ENCODE results near the gene BNIP2.

DNA sequence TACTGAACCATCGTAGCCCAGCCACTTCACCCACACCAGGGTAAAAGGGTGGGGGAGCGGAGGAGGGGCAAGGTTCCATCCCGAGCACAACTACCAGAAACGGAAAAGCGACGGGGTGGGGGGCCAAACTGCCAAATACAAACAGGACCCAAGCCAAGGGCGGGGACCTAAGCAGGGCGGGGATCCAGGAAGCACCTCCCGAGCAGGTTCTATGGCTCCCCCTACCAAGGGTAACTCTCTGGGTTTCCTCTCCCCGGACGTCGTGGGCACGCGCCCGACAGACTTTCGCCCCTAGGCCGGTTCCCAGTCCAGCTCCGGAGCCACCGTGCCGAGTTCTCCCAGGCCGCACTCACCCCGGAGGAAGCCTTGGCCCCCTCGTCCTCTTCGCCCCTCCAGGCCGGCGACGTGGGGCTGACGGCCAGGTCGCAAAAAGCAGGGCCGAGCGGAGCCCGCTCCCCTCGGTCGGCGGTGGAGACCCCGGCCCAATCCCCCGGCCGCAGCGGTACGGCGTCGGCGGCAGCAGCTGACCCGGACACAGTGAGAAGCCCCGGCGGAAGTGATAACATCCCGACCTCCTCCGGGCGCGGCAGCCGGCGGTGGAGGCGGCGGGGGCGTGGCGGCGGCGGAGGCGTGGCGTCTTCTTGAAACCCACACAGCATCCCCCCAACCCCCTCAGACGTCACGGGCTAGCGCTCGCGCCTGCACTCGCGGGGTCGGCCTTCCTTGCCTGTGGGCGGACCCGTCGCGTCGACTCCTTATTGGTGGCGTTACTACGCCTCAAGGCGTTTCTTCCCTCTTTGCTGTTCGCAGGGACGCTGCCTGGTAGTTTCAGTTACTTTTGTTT lies at the start of gene BNIP2:
- TF ChIP-seq EP300 (IDR thresholded peaks at IDR 0.05; ENCODE audit: low read depth) = peak; percentile 32
- TF ChIP-seq, protein P1, sequence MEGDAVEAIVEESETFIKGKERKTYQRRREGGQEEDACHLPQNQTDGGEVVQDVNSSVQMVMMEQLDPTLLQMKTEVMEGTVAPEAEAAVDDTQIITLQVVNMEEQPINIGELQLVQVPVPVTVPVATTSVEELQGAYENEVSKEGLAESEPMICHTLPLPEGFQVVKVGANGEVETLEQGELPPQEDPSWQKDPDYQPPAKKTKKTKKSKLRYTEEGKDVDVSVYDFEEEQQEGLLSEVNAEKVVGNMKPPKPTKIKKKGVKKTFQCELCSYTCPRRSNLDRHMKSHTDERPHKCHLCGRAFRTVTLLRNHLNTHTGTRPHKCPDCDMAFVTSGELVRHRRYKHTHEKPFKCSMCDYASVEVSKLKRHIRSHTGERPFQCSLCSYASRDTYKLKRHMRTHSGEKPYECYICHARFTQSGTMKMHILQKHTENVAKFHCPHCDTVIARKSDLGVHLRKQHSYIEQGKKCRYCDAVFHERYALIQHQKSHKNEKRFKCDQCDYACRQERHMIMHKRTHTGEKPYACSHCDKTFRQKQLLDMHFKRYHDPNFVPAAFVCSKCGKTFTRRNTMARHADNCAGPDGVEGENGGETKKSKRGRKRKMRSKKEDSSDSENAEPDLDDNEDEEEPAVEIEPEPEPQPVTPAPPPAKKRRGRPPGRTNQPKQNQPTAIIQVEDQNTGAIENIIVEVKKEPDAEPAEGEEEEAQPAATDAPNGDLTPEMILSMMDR (IDR thresholded peaks at IDR 0.05) = peak in 1 of 5 experiments; percentile 2
- TF ChIP-seq POLR2A (IDR thresholded peaks at IDR 0.05) = peak; percentile 96

Data from transverse colon (tissue), 3 donors.